NCI-H2107 (cell line): Measurements from ENCODE around the gene THSD7B.

Source experiments
- DNase-seq: peaks from one replicate; lab custom pipeline; 2025; lab: John Stamatoyannopoulos, UW

Gene THSD7B

DNA sequence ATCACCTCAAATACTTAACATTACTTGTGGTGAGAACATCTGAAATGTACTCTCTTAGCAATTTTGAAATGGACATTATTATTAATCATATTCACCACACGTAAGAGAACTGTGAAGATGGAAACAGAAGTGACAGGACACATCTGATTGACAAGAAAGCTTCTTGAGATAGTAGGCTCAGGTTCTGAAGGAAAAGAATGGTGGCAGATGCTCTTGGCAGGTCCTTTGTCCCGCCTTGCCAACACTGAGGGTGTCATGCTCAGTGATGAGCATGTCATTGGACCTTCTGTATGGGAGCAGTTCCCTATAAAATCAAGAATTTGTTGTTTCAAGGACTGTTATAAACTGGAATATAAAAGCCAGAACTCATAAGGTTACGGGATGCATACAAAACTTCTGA is 428.1 kb downstream of the THSD7B start:
- no peak for DNase-seq

DNA sequence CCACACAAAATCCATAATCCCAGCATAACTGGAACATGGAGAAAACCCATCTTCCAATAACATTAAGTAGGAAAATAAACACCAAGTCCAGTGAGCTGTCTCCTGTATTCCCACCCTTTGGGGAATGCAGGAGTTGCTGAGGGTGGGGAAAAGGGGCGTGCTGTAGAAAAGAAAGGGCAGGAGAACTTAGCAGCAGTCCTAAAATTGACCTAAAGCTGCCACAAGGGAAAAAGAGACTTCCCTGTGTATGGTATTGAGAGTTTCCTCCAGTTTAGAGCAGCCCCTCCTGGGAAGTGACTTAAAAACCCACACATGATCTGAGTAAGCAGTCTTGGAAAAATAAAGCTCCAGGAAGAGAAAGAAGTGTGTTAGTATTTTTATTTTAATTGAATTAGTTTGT is 428.8 kb downstream of the THSD7B start:
- DNase-seq, result no peak

DNA sequence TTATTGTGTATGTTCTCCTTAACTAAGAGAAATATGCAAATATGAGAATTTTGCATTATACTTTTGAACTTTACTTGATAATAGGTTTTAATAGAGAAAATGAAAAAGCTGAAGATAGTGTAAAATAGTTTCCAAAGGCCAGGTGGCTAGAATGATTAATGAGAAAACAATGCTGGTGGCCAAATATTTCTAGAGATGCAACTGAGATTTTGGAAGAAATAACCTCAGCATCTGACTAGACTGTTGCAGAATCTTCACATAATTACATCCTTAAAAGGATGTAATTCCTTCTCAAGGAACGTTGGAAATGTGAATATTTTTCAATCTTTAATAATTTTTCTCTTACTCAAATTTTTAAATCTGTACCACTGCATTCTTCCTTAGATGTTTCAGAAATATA is 434.4 kb downstream of the THSD7B start:
- no peak for DNase-seq

DNA sequence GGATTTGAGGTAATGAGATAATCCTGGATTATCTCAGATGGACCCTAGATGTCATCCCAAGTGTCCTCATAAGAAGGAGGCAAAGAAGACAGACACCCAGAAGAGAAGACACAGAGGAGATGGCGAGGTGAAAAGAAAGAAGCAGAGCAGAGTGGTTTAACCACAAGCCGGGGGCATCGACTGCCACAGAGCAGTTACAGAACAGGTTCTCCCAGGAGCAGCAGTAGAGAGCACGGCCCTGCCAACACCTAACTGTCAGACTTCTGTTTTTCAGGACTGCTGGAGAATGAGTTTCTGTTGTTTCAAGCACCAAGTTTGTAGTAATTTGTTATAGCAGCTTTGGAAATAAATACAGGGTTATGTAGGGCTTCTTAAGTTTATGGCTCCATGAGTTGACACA is 437.0 kb downstream of the THSD7B start:
- no peak for DNase-seq

DNA sequence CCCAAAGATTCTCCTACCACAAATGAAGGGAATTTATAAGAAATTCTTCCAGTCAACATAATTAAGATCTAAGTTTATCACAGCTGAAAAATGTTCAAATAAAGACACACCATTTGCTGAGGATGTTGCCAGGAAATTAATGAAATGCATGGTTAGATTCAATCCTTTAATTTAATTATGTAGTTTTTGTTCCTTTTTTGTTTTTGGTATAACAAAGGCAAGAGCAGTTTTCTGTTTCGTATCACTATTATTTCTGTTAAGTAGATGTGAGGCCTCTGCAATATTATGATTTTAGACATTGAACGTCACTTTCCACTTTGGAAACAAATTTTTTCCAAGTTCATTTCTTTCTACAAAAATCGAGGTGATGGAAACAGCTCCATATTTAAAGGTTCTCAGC is 440.0 kb downstream of the THSD7B start:
- no peak for DNase-seq

DNA sequence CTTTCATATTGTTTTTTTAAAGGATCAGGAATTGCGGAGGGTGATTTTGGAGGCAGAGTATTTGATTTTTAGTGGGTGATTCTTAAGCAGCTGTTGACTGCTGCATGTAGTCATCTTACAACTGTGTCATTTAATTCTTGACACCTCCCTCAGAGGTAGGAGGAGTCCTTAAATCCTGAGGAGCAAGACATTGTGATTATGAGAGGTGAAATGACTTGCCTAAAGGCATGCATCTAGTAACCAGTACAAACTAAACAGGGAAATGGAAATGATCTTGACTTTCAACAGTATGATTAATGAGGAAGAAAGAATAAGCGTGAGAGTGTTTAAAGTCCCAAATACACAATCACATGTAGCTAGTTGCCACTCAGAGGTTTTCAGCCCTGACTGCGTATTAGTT is 440.7 kb downstream of the THSD7B start:
- no peak for DNase-seq

DNA sequence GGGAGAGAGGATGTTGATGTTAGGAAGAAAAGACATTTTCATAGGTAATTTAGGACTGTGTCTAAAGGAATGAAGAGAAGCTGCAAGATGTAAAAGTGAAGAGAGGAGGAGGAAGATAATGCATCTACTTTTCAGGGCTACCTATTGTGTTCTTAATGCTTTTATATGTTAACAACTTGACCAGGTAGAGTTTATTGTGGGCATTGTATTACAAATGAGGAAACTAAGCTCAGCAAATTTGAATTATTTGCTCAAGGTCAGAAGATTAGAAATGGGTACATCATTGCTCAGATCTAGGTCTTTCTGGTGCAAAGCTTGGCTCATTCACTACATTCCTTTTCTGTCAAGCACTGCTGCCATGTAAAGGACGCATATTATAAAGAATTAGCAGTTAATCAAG is 441.7 kb downstream of the THSD7B start:
- DNase-seq, result no peak

DNA sequence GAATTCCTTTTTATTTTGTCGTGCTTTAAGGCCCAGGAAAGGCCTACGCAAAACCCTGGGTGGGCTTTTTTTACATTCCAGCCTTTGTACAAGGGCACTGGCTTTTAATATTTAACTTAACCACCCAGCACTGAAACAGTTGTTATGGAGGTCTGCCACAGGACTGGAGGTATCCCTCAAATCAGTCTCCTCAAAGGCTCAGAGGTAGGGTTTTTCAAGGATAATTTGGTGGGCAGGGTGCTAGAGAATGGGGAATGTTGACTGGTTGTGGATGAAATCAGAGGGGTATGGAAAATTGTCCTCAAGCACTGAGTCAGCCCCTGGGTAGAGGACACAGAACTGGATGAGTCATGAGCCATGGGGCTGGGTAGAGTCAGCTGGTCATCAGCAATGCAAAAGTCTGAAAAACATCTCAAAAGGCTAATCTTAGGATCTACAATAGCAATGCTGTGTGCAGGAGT is 443.1 kb downstream of the THSD7B start:
- no peak for DNase-seq

DNA sequence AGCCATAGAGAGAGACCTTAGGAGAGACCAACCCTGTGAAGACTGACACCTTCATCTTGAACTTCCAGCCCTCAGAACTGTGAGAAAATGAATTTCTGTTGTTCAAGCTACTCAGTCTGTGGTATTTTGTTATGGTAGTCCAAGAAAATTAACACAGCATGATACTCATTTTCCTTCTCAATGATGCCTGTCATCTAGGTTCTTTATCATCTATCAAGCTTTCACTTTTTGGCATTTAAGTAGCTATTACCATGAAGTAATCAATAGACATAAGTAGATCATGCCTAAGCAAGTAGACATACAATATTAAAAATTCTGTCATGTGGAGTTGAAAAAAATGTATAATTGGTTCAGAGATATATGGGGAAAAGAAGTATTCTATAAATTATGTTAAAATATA is 444.7 kb downstream of the THSD7B start:
- DNase-seq, result no peak

DNA sequence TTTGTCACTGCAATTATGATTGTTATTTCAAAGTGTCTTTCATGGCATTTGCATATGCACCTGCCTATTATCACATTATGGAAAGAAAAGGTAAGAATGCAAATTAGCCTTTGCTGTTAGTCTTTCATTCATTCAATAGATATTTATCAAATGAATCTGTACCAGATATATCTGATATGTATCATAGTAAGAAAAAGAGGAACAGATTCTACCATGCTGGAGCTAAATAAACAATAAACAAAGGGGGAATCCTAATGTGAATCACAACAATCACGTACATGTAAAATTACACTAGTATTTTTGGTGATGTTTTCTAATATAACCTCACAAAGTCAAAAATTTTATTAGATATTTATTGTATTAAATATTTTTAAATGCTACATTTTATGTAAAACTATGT is 446.4 kb downstream of the THSD7B start:
- DNase-seq, result no peak

DNA sequence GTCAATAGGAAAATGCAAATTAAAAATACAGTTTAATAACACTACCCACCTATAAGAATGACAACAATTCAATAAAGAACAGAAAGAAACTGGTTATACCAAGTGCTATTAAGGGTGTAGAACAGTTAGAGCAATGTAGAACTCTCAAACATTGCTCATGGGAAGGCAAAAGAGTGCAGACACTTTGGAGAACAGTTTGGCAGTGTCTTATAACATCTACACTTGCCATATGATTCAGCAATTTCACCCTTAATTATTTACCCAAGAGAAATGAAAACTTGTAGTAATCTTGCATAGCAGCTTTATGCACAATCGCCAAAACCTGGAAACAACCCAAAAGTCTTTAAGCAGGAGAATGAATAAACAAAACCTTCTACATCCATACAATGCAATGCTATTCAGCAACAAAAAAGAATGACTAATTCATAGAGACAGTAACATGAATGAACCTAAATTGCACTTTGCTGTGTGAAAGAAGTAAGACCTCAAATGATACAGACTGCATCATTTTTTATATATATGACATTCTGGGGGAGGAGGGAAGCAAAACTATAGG is 455.2 kb downstream of the THSD7B start:
- no peak for DNase-seq

DNA sequence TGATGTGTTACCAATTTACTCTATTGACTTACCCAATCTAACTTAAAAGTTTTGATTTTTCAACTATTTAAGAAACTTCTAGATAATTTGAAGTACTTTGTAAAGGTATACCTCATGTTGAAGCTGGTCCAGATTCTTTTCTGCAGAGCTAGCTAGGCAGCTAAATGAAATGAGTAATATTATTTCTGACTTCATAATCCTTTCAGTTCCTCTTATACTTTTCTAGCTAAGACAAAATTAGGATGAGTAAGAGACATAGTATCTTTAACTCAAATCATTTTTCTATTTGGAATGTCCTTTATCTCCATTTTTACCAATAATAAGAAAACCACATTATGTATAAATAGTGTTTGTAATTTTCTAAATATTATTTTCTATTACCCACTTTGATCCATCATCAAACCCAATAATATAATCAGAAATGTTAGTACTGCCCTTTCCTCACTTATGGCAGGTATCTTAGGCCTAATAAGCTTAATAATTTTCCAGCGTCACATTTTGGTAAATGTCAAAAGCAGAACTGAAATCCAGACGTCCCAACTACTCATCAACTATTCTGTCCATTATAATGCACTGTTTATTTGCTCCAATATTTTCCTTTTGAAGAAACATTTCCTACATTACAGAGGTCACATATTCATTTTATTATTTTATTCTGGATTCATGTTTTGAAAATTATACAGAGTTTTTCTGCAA is 456.6 kb downstream of the THSD7B start:
- no peak for DNase-seq

DNA sequence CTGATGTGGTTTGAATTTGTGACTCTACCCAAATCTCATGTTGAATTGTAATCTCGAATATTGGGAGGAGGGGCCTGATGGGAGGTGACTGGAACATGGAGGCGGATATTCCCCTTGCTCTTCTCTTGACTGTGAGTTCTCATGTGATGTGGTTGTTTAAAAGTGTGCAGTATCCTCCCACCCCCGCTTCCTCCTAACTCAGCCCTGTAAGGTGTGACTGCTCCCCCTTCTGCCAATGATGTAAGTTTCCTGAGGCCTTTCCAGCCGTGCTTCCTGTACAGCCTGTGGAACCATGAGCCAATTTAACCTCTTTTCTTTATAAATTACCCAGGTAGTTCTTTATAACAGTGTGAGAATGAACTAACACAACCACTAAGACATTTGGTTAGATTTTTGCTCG is 458.4 kb downstream of the THSD7B start:
- no peak for DNase-seq

DNA sequence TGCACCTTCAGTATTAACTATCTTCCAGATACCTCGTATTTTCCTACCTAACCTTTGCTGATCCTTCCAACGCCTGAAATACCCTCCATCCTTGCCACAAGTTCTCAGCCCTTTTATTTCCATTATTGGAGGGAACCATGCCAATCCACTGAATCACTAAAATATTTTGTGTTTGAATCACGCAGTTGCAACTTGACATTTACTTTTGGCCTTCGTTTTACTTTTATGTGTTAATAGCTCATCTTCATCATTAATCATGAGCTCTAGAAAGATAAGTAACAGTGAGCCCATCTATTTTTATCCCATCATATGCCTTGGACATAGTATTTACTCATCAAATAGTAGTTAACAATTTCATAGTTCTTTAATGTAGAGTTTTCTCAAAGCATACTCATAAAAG is 463.2 kb downstream of the THSD7B start:
- DNase-seq, result no peak

DNA sequence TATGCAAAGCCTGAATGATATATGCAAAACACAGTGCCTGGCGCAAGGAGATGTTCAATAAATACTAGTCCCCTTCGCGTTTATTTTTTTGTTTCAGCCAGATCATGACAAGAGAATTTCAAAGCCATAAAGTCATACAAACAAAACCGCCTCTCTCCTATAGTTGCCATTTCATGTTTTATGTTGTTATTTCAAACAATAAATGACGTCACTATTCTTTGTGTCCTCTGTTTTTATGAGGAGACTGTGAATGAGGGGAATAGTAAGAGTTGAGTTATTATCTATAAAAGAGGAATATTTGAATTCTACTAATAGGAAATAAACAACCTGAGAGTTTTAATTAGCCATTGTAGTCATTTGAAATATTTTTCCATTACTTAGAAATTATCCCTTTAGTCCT is 464.5 kb downstream of the THSD7B start:
- no peak for DNase-seq

DNA sequence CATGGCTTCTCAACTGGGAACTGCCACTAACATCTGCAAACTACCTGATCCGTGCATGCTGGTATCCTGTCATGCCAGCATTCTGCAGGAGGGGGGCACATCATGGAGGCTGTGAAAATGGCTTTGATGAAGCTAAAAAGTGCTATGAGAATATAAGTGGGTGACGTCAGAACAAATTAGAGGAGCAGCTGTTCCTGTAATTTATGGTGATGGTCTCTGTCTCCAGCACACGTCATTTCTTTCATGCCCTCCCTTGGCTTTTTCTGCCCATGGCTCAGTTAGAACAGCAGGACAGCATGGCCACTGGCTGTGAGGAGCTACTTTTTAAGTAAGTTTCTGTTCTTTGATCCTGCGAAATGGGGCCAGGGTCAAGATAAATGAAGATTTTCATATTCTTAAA is 466.3 kb downstream of the THSD7B start:
- no peak for DNase-seq

DNA sequence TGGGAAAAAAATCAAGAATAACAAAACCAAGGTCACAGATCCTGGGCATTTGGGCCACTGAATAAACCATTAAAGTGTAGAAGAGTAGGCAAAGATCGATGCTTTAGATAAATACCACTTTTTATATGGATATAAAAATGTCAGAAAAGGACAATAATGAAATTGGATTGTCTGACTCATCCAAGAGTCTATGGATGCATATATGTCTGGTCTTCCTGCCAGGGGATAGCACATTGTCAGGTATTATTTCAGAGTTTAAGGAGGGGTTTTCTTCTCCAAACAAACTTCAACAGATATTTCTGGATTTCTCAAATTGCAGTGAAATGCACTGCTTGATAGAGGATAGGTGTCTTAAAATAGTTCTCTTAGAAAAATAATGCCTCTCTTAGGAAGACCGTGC is 466.7 kb downstream of the THSD7B start:
- DNase-seq, result no peak

DNA sequence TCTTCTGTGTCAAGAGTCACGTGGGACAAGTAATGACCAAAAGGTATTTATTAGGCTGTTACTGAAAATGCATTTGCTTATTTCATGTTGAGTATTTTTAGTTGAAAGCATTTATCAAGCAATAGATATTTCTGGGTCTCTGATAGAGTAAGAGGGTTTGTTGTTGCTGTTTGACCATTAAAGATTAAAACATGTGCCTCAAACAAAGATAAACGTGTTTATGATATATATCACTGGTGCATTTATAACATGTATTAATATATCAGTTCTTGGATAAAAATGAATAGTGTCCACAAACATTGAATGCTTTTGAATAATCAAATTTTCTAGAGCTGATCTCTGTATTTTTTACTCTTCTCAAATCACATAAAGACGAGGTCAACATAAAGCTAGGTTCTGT is 467.7 kb downstream of the THSD7B start:
- no peak for DNase-seq

DNA sequence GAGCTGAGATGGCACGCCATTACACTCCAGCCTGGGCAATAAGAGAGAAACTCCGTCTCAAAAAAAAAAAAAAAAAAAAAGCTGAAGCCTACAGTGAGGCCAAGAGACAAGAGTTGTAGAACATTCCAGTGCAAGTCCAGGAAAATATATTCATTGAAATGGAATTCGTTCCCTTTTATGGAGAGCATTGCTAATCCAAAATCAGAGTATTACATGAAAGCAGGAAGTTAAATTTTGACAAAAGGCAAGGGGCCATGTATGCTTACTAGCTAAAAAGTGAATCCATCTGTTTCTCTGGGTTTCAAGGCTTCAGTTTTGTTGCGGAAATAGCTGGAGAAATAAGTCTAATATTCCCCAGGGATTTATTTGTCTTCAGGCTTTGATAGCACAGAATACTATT is 471.7 kb downstream of the THSD7B start:
- no peak for DNase-seq

DNA sequence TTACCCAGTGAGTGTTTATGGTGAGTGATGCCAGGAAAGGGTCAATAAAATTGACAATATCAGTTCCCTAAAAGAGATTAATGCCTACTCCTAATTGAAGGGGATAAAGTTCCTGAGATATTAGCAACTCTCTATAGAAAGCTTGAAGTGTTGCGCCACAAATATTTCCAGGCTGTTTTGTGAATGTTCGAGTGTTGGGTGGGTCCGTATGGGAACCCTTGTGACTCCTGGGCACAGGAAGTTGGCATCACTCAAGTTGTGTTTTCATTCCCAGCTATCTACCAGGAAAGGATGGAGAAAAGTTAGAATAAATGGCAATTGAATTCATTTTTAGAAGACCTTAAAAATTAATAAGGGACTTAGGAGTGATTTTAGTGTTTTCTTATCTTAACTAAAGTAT is 472.7 kb downstream of the THSD7B start:
- no peak for DNase-seq

DNA sequence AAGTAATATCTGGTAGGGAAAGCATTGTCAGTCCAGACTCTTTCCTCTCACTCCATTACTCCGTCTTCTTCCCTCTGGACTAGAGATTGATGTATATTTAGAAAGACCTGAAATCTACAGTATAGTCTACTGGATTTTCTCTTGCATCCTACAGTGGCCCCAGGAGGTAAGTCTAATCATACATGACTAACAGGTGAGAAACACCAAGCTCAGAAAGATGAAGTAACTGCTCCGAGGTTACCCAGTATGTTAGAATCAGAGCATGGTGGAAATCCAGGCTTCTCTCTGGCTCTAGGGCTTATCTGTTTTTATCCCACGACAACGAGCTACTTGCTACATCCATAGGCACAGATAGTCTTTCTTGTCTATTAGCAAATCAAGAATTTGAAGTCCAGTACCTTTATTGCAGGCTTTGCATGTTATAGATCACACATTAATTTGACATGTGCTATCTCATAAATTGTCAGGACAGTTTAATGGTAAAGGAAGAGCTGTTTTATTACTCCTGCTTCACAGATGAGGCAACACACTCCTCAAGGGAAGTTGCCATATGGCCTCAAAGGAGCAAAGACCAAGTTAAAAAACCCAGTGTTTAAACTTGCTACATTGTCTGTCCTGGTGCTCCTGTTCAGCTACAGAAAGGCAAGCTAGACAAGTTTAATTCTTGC is 484.3 kb downstream of the THSD7B start:
- DNase-seq, result no peak

DNA sequence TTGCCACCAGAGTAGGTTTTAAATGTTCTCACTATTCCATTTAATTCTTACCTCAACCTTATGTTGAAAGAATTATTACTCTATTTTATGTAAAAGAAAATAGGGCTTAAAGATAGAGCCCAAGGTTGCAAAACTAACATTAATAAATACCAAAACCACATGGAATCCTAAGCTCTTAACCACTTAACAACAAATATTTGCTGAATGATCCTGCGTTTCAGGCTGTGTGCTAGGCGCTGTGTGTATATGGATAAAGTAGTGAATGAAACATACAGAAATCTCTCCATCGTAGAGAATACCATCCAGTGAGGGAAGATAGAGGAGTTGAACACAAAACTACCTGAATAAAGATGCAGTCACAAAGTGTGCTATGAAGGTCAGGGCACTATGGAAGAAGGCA is 485.1 kb downstream of the THSD7B start:
- DNase-seq, result no peak

DNA sequence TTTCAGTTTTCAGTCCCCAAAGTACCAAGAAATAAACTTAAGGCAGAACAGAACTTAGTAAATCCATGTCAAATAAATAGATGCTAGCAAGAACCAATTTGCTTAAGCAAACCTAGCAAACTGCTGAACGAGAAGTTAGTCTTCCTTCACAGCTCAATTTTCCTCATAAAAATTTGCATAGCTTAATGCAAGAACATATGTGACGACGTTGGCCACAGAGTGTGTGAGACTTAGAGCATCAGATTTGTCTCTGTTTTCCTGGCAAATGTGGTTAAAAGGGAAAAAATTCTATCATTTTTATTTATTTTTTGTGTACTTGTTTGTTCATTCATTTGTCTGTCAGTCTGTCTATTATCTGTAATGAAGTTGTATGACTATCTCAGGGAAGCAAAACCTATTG is 485.7 kb downstream of the THSD7B start:
- DNase-seq, result no peak

DNA sequence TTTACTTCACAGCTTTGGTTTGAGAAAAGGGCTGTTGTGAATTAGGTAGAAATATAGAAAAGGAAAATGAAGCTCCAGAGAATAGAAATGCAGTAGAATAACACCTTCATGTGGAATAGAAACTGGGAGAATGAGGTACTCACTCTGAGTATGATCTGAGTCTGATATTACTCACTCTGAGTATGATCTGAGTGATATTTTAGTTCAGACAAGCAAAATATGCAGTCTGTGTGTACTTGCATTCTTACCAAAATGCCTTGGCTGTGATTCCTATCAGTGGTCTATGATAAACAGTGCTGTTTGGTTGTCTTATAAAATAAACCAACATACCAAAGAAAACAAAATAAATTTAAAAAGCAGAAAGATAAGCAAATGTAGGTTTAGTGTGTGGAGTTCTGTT is 487.6 kb downstream of the THSD7B start:
- no peak for DNase-seq
